Measurements from ENCODE around the gene CEACAM16.

The CEACAM16 gene

DNA sequence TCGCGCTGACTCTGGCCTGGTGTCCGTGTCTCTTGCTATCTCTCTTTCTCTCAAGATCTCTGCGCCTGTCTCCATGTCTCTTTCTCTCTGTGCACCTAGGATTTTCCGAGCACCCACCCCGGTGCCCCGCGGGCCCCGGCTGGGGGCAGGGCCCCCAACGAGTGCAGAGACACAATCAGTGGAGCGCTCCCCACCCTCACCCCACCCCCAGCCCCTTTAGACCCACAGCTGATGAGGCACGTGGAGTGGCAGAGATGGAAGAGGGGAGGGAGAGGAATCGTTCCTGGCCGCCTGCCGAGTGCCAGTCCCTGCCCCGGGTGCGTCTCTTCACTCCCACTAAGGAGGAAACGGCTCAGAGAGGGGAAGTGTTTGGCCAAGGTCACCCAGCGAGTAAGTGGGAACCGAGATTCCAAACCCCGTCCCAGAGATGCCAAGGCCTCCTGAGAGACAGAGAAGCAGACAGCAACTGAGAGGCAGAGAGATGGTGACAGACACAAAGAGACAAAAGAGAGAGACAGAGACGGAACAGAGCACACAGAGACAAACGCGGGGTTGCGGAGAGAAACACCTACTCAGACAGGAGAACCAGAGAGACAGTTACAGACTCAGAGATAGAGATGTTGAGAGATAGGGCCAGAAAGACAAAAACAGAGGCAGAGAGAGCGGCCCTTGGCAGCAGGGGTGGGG, 48.9 kb downstream of the CEACAM16 start:
- no peak for DNase-seq

DNA sequence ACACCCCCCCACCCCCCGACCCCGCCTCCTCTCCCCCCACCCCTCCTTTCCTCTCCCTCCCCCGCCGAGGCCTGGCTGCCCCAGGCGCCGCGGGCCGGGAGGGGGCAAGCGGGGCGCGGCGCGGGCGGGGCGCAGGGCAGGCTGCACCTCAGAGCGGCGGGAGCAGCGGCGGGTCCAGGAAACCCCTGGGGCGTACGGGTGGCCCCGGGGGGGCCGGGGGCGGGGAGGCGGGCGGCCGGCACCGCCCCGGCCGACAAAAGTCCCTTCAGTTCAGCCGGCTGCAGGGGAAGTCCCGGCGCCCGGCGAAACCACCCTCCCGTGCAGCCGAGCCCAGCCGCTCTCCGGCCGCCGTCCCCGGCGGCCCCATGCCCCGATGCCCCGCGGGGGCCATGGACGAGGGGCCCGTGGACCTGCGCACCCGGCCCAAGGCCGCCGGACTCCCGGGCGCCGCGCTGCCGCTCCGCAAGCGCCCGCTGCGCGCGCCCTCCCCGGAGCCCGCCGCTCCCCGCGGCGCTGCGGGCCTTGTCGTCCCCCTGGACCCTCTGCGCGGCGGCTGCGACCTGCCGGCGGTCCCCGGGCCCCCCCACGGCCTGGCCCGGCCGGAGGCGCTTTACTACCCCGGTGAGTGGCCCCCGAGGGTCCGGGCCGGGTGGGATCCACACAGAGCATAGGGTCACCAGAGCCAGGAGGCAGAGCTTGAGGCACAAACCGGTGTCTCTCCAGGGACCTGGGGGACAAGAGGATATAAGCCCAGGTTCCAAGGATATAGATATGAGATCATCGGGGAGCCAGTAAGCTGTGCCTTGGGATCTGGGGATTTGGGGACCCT, 49.7 kb downstream of the CEACAM16 start, which contains the start of gene BCL3:
Gene BCL3, plus strand, starts transcription at position 283 of the 829 bp plus-strand sequence. Its CDS starts 83 bp downstream, at position 366.
- no peak for DNase-seq

DNA sequence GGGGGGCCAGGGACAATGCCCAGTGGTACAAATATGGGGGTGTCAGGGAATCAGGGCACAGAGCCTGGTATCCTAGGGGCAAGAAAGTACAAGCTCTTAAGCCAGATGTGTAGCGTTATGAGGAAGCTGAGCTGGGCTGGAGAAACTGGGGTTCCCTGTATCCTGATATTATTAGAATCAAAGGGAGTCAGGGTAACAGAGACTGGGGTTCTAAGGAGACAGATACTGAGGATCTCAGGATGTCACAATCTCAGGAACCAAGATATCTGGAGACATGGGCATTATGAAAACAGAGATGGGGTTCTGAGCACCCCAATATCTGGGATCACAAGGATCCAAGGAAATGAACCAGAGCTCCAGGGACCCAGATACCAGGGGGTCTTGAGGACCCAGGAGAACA, 50.3 kb downstream of the CEACAM16 start:
- no peak for DNase-seq

DNA sequence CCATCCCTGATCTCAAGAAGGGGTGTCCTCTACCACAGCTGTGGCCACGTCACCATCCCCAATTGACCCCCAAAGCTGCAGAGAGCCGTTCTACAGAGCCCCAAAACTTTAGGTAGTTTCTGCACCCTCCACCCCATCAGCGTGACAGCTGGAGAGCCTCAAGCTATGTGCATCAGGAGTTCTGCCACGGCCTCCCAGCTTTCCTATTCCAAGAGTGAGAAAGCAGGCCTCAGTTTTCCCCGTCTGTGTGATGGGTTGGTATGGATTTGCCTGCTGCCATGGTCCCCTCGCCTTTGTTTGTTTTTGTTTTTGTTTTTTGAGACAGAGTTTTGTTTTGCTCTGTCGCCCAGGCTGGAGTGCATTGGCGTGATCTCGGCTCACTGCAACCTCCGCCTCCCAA, 51.0 kb downstream of the CEACAM16 start:
- DNase-seq = no peak

DNA sequence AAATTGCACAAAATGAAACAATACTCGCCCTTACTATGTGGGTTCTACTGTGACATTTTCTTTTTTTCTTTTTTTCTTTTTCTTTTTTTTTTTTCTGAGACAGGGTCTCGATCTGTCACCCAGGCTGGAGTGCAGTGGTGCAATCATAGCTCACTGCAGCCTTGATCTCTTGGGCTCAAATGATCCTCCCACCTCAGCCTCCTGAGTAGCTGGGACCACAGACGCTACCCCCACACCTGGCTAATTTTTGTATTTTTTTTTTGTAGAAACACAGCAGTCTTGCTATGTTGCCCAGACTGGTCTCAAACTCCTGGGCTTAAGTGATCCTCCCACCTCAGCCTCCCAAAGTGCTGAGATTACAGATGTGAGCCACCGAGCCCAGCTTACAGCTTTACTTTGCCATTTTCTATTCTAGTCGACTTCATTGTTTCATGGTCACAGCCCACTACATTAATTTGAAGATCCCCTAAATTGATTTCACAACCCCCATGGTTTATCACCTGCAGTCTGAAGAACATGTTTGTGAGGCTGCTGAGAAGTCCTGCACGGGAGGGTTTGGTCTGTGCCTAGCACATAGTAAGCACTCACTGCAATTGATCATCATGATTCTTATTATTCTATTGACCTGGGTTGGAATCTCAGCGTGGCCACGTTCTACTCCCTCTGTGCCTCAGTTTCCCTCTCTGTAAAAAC, 53.3 kb downstream of the CEACAM16 start:
- DNase-seq = no peak

DNA sequence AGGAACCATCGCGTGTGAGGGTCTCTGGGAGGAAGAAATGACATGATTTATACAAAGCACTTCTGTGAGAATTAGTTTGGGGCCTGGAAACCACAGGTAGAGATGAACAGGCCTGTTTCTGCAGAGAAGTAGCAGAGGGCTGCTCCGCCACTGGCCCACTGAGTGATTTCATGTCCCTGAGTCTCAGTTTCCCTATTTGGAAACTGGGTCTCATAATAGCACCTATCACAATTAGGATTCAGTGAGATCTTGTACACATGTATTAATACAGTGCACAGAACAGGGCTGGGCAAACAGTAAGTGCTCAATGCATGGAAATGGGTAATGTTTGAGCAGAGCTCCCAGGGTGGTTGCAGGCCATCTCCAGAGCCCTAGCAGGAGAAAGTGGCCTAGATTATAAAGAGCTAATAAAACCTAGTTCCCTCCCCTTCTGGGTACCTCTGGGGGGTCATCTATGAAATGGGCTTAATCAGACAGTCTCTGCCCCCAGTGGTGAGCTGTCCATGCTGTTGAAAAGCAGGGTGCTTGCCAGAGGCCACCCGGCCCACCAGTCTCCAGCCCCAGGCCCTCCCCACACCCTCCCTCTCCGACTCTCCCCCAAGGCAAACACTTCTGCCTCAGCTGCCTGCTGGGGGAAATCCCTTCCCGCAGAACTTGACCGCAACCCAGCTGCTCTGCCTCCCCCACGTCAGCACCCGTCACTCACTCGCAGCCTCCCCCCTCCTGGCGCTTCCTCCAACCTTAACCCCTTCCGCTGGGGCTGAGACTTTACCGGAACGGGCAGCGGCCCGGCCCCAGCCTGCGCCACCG, 54.1 kb downstream of the CEACAM16 start:
- no peak for DNase-seq

DNA sequence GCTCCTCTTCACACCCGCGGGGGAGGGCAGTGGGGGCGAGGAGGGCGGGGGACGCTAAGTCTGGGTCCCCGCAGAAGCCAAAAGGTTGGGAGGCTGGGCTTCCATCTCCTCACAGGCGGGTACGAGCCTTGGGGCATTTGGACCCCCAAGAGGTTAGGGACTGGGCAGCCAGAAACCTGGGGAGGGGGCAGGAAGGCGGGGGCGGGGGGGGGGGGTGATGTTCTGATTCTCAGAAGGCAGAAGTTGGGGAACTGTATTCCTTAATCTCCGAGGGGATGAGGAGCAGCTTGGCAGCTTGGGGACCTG, 54.6 kb downstream of the CEACAM16 start:
- no peak for DNase-seq

DNA sequence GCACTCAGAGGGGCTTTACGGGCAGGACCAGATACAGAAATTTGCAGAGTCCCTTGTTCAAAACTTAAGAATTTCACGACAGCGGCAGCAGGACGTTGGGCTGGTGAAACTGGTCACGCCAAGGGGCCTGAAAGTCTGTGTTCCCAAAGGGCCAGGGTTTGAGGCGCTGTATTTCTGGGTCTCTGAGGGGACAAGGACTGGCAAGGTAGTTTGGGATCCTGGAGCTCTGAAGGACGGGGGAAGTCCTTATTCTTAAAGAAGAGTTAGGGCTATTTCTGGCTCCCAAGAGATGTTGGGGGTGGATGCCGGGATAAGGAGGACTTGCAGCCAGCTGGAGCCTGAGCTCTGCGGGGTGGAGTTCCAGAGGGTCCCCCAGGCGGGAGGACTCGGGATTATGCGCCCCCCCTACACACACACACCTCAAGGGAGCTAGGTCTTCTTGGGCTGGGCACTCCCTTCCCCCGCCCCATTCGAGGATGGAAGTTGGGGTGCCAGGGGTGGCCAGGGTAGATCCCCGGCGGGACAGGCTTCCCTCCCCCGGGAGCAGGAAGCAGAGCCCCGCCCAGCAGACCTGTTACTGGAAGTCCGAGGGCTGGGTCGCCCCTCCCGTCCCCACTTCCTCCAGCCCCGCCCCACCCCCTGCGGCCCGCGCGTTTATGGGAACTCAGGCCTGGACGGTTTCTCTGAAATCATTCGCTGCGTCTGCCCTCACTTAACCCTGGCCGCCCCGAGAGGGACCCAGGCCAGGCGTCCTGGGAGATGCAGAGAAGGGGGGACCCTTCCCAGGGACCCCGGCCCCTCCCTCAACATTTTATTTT, 55.2 kb downstream of the CEACAM16 start:
- no peak for DNase-seq

DNA sequence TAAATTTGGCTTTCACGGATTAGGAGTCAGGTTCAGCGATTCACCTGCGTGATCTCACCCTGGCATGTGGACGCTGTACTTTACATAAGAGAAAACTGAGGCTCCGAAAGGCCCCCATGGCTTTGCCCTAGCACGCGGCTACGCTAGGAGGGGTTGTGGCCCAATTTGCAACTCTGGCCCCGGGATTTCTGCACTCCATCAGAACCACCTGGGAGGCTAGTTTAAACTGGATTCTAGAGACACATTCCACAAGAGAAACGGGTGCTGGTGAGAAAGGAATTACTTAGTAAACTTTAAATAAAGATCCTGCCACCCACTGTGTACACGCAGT, 55.8 kb downstream of the CEACAM16 start:
- no peak for DNase-seq

DNA sequence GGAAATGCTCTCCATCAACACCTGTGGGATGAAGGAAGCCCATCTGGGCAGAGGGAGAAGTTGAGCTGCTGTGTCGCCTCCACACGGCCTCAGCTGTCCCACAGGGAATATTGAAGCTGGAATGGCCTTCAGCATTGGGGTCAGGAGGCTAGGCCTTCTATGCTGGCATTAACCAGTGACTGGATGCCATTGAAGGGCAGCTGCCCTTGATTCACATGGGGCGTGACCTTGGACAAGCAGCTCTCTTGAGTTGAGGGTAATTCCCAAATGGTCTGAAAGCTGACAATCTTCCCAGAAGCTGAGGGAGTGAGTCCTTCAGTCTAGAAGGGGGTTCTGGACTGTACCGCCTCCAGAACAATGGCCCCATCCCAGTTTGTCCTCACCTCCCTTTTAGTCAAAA, 56.3 kb downstream of the CEACAM16 start:
- no peak for DNase-seq

DNA sequence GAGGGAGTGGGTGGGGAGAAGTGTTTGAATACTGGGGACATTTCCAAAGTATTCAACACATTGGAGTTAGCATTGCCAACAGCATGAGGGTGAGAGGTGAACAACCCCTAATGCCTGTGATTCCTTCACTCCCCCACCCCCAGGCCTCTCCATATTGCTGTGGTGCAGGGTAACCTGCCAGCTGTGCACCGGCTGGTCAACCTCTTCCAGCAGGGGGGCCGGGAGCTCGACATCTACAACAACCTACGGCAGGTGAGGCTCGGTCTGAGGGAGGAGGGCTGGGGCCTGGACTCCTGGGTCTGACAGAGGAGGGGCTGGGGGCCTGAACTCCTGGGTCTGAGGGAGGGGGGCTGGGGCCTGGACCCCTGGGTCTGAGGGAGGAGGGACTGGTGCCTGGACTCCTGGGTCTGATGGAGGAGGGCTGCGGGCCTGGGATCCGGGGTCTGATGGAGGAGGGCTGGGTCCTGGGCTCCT, 57.2 kb downstream of the CEACAM16 start:
- no peak for DNase-seq

DNA sequence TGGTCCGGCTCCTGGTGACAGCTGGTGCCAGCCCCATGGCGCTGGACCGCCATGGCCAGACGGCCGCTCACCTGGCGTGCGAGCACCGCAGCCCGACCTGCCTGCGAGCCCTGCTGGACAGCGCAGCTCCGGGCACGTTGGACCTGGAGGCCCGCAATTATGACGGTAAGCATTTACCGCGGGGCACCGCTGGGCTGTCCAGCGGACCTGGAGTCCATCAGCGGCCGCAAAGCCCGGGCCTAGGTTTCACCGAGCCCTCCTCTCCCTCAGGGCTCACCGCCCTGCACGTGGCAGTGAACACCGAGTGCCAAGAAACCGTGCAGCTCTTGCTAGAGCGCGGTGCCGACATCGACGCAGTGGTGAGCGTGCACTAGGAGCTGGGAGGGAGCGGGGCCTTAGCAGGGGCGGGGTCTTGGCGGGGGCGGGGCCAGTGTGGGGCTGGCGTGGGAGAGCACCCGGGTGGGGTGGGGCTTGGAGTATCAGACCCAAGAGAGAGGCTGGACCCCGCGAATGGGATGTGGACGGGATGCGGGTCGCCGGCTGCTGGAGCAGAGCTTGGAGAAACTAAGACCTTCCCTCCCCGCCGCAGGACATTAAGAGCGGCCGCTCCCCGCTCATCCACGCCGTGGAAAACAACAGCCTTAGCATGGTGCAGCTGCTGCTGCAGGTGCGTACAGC, 58.2 kb downstream of the CEACAM16 start:
- no peak for DNase-seq

DNA sequence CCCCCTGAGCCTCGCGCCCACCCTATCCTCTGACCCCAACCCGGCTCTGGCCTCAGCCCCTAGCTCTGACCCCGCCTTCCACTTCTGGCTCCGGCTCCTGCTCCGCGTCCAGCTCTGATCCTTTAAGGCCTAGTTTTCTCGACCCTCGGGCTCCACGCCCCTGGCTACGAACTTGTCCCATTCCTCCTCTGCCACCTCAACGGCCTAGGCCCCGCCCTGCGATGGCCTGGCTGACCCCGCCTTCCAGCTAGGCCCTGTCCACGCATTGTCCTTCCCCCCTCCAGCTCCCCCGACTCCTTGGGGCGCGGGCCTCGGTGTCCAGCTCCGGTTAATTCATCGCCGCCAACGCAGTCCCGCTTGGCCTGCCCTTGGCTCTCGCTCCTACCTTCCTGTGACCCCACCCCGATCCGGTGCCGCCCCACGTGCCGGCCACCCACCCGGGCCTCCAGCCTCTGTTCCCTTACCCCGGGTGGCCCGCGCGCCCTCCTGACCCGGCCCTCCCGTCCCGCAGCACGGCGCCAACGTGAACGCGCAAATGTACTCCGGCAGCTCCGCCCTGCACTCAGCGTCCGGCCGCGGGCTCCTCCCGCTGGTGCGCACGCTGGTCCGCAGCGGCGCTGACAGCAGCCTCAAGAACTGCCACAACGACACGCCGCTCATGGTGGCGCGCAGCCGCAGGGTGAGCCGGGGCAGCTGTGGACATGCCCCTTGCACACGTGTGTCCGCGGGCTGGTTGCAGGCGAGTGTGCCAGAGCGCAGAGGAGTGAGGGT, 59.0 kb downstream of the CEACAM16 start:
- DNase-seq = no peak

DNA sequence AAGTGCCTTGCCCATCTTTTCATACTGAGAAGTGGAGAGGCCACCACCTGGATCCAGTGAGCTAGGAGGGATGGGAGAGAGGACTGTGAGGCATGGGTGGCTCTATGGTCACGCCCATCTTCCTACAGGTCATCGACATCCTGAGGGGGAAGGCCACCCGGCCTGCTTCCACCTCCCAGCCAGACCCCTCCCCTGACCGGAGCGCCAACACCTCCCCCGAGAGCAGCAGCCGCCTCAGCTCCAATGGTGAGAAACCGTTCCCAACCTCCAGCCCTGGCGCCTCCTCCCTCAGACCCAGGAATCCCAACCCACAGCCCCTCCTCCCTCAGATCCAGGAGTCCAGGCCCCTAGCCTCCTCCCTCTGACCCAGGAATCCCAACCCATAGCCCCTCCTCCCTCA, 59.6 kb downstream of the CEACAM16 start:
- DNase-seq = no peak

DNA sequence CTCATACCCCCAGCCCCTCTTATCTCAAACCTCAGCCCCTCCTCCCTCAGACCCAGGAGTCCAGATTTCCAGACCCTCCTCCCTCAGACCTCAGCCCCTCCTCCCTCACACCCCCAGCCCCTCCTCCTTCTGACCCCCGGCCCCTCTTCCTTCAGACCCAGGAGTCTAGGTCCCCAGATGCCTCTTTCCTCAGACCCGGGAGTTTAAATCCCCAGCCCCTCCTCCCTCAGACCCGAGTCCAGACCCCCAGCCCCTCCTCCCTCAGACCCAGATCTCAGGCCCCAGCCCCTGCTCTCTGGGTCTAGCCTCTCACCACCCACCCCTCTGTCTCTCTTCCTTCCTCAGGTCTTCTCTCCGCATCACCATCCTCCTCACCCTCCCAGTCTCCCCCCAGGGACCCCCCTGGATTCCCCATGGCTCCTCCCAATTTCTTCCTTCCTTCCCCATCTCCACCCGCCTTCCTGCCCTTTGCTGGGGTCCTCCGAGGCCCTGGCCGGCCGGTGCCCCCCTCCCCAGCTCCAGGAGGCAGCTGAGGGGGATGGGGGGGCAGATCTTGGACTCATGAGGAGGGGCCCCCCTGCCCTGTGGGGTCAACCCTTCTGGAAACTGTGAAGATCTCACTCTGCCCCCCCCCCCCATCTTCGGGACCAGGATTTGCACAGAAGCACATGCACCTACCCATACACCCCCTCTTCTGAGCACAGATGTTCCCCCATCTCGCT, 60.3 kb downstream of the CEACAM16 start:
- no peak for DNase-seq
